GM12801 (cell line): ENCODE data around the gene RFX6.

Source experiments
- TF ChIP-seq, protein P1 (sequence below): IDR thresholded peaks from one replicate; pipeline ENCODE4 v1.5.1; 2011; ENCODE audit warnings: control low read depth; ENCODE audit not compliant: insufficient read length; ENCODE audit errors: extremely low read depth

RFX6 gene

GRCh38 chr6:116876635-116877611, at the start of gene RFX6:
Gene RFX6, plus strand, starts transcription at chr6:116877242. Its CDS starts 34 bp downstream, at chr6:116877276.
- TF ChIP-seq, protein P1, sequence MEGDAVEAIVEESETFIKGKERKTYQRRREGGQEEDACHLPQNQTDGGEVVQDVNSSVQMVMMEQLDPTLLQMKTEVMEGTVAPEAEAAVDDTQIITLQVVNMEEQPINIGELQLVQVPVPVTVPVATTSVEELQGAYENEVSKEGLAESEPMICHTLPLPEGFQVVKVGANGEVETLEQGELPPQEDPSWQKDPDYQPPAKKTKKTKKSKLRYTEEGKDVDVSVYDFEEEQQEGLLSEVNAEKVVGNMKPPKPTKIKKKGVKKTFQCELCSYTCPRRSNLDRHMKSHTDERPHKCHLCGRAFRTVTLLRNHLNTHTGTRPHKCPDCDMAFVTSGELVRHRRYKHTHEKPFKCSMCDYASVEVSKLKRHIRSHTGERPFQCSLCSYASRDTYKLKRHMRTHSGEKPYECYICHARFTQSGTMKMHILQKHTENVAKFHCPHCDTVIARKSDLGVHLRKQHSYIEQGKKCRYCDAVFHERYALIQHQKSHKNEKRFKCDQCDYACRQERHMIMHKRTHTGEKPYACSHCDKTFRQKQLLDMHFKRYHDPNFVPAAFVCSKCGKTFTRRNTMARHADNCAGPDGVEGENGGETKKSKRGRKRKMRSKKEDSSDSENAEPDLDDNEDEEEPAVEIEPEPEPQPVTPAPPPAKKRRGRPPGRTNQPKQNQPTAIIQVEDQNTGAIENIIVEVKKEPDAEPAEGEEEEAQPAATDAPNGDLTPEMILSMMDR = no peak

- TF ChIP-seq, protein P1 = no peak
Observed at GRCh38 chr6:116827561-116828240, 49.3 kb upstream of the RFX6 start.

GRCh38 chr6:116828983-116829382, 48.1 kb upstream of the RFX6 start, which contains the start of gene GPRC6A:
Gene GPRC6A, minus strand, starts transcription at chr6:116829083. Its CDS starts 70 bp downstream, at chr6:116829013.
- TF ChIP-seq, protein P1 = no peak

- TF ChIP-seq, protein P1 = no peak
Observed at GRCh38 chr6:116836606-116837342, 40.3 kb upstream of the RFX6 start.

GRCh38 chr6:116840091-116840490, 37.0 kb upstream of the RFX6 start:
- TF ChIP-seq, protein P1 = no peak

DNA sequence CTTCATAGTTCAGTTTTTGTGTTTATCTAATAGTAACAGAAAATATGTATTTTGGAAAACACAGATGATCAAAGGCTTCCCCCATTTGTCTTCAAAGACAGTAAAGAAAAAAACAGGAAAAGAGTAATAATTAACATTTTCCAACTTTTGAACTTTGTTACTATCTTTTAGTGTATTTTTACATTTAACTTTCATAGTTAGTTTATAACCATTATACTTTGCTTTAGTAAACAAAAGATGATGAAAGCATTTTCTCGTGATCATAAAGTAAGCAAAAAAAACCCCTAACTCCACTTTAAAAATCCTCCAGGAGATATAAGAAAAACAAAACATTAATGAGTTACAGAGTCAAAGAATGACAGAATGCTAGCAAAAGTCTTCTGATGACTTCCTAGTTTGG, 34.6 kb upstream of the RFX6 start:
- TF ChIP-seq, protein P1 = no peak

- TF ChIP-seq, protein P1 = no peak
Observed at GRCh38 chr6:116847227-116847626, 29.8 kb upstream of the RFX6 start.
